ENCODE data around the gene HPS5.
A peak's percentile ranks its signal among the peaks of the same experiment; 100 is the strongest.

HPS5 gene

GRCh38 chr11:18245396-18245795 is 76.5 kb downstream of the HPS5 start:
- Histone ChIP-seq H3K36me3 (ENCODE audit: control insufficient read depth, insufficient read depth, low read length) (no peaks in the 10 kb centered on the region), H3K27me3 (replicated peaks; ENCODE audit: control insufficient read depth, insufficient read depth, low read length) (no peaks in the 10 kb centered on the region), H3K4me3 (replicated peaks; ENCODE audit: low read depth, low read length) (no peak overlapping the region)
- TF ChIP-seq CTCF (IDR thresholded peaks at IDR 0.05; ENCODE audit: insufficient read depth, low read length, poor library complexity, severe bottlenecking) = no peak
- no peak for DNase-seq (ENCODE audit: extremely low read depth, insufficient read length)

- peak; percentile 31 for DNase-seq (ENCODE audit: extremely low read depth, insufficient read length)
- TF ChIP-seq CTCF (IDR thresholded peaks at IDR 0.05; ENCODE audit: insufficient read depth, low read length, poor library complexity, severe bottlenecking) = peak; percentile 91
- Histone ChIP-seq H3K4me3 (replicated peaks; ENCODE audit: low read depth, low read length) (no peak overlapping the region), H3K27me3 (replicated peaks; ENCODE audit: control insufficient read depth, insufficient read depth, low read length) (no peaks in the 10 kb centered on the region), H3K36me3 (ENCODE audit: control insufficient read depth, insufficient read depth, low read length) (no peaks in the 10 kb centered on the region)
Observed at GRCh38 chr11:18243783-18244362, 78.1 kb downstream of the HPS5 start.

GRCh38 chr11:18239655-18240054 is 82.3 kb downstream of the HPS5 start:
- Histone ChIP-seq H3K36me3 (ENCODE audit: control insufficient read depth, insufficient read depth, low read length) (no peaks in the 10 kb centered on the region), H3K4me3 (replicated peaks; ENCODE audit: low read depth, low read length) (no peak overlapping the region), H3K27me3 (replicated peaks; ENCODE audit: control insufficient read depth, insufficient read depth, low read length) (no peaks in the 10 kb centered on the region)
- DNase-seq (ENCODE audit: extremely low read depth, insufficient read length) = no peak
- TF ChIP-seq CTCF (IDR thresholded peaks at IDR 0.05; ENCODE audit: insufficient read depth, low read length, poor library complexity, severe bottlenecking) = no peak

GRCh38 chr11:18236664-18237356 is 85.1 kb downstream of the HPS5 start, which contains the start of gene SAA4:
Gene SAA4, minus strand, starts transcription at chr11:18236802. Its CDS starts 876 bp downstream, at chr11:18235926.
- no peak for DNase-seq (ENCODE audit: extremely low read depth, insufficient read length)
- Histone ChIP-seq H3K4me3 (replicated peaks; ENCODE audit: low read depth, low read length) (no peak within 1 kb of the TSS), H3K36me3 (ENCODE audit: control insufficient read depth, insufficient read depth, low read length) (no peaks in the 10 kb centered on the region), H3K27me3 (replicated peaks; ENCODE audit: control insufficient read depth, insufficient read depth, low read length) (no peaks in the 10 kb centered on the region)
- no peak for TF ChIP-seq CTCF (IDR thresholded peaks at IDR 0.05; ENCODE audit: insufficient read depth, low read length, poor library complexity, severe bottlenecking)

- Histone ChIP-seq H3K36me3 (ENCODE audit: control insufficient read depth, insufficient read depth, low read length) (no peaks in the 10 kb centered on the region), H3K27me3 (replicated peaks; ENCODE audit: control insufficient read depth, insufficient read depth, low read length) (no peaks in the 10 kb centered on the region), H3K4me3 (replicated peaks; ENCODE audit: low read depth, low read length) (no peak overlapping the region)
- no peak for DNase-seq (ENCODE audit: extremely low read depth, insufficient read length)
- no peak for TF ChIP-seq CTCF (IDR thresholded peaks at IDR 0.05; ENCODE audit: insufficient read depth, low read length, poor library complexity, severe bottlenecking)
Observed at GRCh38 chr11:18235394-18236334, 86.3 kb downstream of the HPS5 start.
